Fibroblast of peridontal ligament (primary cell): Measurements from ENCODE around the gene OR13J1.
A peak's percentile ranks its signal among the peaks of the same experiment; 100 is the strongest.
"Not testable (repeated sequence)": the region's sequence is repeated elsewhere in the genome, so short reads cannot be mapped to it uniquely, and the experiment has no call there.

ENCODE experiments used
- DNase-seq: peaks from one replicate; pipeline ENCODE4 v3.0.0-alpha.2; 2010; ENCODE audit errors: extremely low read depth

Gene OR13J1

GRCh38 chr9:35870351-35870923, at the start of gene OR13J1:
Gene OR13J1, minus strand, starts transcription at chr9:35870401. Its CDS starts 0 bp downstream, at chr9:35870401.
- DNase-seq, result no peak

GRCh38 chr9:35919212-35920008, 49.2 kb upstream of the OR13J1 start:
- DNase-seq, result no peak

- DNase-seq, result no peak
These were observed 48.6 kb upstream of the OR13J1 start for GRCh38 chr9:35918780-35919179.

DNA sequence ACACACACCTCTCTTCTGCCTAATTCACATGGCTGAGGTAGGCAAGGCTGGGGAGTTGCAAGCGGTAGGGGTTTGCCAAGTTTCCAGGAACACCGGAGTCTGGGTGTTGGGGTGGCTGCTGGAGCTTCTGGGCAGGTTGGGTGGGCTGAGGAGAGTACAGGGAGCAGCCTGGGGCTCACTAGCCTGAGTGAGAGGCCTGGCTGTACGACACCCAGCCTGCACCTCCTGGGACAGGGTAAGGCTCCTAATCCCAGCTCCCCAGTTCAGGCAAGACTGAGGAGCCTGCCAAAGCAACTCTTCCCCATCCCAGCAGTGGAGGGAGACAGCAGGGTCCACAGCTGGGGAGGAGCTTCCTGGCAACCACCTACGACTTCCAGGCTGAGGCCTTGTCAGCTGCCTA, 47.1 kb upstream of the OR13J1 start:
- no peak for DNase-seq

DNA sequence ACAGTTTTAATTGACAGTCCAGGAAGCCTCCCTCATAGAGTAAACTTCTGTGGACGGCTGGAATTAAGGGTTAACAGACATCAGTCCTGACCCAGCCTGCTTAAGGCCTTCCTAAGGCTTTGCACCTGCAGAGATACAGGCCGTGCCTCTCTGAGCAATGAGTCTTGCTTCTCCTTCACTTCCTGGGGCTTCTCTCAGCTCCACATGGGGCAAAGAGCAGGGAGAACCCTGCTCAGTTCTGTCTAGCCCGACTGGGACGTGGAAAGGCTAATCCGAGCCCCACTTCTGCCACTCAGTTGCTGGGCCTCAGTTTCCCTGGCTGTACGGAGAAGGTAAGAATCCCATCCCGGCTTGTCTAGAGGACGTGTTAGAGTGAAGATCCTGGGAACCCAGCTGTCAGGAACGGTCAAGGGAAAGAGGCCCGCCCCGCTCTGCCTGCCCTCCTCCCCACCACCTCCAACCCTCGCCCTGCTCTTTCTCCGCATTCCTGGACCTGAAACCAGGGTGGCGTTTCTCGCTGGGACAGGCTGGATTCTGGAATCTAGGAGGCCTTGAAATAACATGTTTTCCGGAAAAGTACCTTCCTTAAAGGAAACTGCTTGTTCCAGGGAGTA, 45.6 kb upstream of the OR13J1 start:
- no peak for DNase-seq

GRCh38 chr9:35914301-35914807, 44.2 kb upstream of the OR13J1 start:
- no peak for DNase-seq

- not testable (repeated sequence) for DNase-seq
These were observed 43.2 kb upstream of the OR13J1 start for GRCh38 chr9:35913429-35913828.

- no peak for DNase-seq
These were observed 42.7 kb upstream of the OR13J1 start for GRCh38 chr9:35912791-35913400.

GRCh38 chr9:35911690-35912089, 41.5 kb upstream of the OR13J1 start:
- DNase-seq, result no peak

DNA sequence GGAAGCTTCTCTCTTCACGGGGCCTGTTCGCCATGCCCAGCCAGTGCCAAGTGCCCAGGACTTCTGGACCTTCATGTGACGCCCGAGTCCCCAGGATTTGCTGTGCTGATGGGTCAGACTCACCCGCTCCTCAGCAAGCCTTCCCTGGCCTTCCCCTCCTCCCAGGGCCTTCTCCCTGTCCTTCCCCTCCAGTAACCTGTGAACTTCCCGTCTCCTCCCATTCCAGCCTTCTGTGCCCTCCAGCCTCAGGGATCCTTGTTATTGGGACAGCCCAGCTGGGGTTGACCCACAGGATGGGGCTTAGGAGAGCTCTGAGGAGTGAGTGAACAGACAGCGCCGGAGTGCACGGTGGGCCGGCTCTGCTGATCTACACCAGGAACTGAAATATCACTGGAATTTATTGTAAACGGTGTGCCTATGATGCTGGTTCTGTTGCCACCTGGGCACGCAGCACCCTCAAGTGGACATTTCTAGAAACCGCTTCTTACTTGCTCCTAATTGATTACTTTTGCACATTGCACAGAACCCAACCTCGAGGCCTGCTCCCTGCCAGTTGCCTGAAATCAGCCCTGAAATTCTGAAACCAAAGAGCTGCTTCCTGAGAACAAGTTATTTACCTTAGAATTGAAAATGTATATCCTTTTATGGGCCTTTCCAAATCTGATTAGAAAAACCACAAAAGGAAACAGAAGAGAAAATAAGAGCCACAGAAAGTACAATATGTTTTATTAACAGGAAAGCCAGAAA, 40.6 kb upstream of the OR13J1 start:
- peak; percentile 58 for DNase-seq

DNA sequence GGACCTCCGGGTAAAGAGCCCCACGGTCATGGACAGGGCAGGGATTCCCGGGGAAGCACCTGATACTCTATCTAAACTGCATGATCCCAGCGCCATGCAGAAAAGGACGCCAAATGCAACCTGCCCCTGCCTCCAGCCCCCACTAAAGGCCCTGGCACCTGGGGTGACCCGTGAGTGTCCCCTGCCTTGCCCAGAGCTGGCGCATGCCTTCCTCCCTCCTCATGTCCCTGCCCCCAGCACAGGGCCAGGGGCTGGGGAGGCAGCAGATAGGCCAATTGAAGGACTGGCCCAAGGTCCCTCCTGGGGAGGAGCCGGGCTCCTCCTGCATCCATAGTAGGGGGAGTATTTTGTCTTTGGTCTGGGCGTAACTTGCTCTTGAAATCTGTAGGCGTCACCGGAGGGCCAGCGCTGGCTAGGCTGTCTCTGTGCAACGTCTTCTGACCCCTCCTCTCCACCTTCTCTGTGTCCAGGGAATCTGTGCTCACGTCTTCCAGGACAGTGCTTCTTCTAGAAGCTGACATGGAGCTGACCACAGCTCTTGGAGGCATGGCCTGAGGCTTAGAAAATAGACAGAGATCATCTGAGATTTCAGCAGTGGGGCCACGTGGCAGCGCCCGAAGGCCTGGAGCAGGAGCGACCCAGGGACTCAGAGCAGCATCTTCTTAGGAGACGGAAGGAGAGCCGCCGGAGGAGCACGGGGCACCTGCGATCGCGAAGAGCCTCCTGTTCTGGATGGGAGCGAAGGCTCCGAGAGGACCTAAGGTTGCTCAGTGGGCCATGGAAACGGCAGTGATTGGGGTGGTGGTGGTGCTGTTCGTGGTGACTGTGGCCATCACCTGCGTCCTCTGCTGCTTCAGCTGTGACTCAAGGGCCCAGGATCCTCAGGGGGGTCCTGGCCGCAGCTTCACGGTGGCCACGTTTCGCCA, 39.7 kb upstream of the OR13J1 start:
- no peak for DNase-seq

DNA sequence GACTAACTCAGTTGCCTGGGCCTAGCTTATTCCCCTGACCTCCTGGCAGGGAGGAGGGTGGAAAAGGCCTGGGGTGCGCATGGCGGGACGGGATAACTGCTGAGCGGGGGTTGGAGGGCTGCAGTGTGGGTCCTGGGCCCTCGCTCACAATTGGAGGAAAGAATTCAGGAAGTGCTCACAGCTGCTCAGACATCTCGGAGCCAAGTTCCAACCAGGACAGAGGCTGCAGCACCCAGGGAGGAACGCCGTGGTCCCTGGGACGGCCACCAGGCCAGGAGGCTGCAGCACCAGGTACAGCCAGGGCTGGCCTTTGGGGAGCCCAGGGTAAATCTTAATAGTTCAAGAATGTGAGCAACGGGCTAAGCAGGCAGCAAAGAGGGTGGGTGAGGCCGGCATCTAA, 39.1 kb upstream of the OR13J1 start, which contains the start of gene SPAAR:
SPAAR (plus strand) TSS at position 217 of the 400 bp plus-strand sequence. CDS start 974 bp downstream, outside the sequence.
- DNase-seq, result no peak

DNA sequence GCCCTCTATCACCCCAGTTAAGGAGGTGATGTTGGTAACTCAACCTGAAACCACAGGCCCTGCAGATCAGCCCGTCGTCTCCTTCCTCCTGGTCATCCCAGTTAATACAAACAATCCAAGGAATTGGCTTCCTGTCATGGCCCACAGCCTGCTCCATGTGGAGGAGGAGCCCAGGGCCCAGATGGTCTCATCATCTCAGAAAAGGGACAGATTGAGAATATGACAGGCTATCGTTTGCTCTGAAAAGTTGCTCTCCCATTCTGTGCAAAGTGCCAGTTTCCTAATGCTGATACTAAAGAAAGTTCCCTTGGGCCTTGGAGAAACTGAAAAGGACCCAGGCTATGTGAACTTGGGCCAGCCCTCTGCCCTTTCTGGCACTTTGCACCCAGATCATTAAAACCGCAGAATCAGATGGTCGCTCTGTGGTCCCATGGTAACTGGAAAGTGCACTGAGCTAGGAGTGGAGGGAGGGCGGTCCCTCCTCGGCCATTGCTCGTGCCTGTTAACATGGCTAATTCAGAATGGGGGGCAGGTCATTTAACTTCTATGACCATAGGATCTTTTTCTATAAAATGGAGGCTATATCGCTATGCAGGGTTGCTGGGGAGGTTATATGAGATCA, 38.4 kb upstream of the OR13J1 start:
- DNase-seq, result no peak

DNA sequence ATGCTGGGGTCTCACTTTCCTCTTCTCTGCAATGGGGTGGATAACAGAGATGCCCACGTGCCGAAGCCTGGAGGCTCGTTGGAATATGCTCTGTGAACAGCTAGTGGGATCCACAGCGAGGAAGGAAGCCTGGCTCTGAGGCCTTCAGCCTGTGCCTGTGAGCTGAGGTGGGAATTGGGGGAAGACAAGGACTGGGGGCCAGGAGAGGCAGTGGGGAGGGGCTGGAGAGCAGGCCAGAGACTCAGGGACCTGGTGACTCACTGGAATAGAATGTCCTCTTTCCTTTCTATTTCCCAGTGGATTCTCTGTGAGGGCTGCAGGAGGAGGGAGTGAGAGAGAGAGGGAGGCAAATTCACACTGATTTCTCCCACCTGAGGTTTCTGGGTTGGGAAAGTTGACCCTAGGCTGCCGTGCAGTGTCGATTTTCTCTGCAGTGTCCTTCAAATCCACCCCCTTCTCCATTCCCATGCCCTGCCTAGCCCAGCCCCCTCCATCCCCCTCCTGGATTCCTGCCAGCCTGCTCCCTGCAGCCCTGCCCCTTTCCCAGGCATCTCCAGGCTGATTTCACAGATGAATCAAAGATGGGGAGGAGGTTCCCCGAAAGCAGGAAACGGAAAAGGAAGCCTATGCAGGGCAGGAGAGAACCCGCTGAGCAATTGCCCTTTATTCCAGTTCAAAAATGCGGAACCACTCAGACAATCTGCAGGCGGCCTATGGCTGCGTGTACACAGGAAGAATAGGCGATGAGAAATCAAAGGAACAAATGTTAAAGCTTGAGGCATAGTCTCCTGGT, 37.7 kb upstream of the OR13J1 start:
- DNase-seq, result peak; percentile 79

GRCh38 chr9:35906923-35907699, 36.9 kb upstream of the OR13J1 start:
- peak; percentile 88 for DNase-seq

GRCh38 chr9:35905912-35906679, 35.9 kb upstream of the OR13J1 start, which contains the start of gene HRCT1:
Gene HRCT1, plus strand, starts transcription at chr9:35906202. Its CDS starts 86 bp downstream, at chr9:35906288.
- DNase-seq, result peak; percentile 93

GRCh38 chr9:35905051-35905781, 35.0 kb upstream of the OR13J1 start:
- DNase-seq, result no peak
